SHP77 (cell line): ENCODE data around the gene NDUFA8.

ENCODE experiments used
- DNase-seq, 2 experiments: peaks; one replicate each; lab custom pipeline; 2025; lab: John Stamatoyannopoulos, UW

The NDUFA8 gene

GRCh38 chr9:122134822-122135528 lies 24.6 kb downstream of the NDUFA8 start:
- no peak for DNase-seq

- DNase-seq: no peak
These were observed 25.5 kb downstream of the NDUFA8 start for GRCh38 chr9:122133984-122134535.

DNA sequence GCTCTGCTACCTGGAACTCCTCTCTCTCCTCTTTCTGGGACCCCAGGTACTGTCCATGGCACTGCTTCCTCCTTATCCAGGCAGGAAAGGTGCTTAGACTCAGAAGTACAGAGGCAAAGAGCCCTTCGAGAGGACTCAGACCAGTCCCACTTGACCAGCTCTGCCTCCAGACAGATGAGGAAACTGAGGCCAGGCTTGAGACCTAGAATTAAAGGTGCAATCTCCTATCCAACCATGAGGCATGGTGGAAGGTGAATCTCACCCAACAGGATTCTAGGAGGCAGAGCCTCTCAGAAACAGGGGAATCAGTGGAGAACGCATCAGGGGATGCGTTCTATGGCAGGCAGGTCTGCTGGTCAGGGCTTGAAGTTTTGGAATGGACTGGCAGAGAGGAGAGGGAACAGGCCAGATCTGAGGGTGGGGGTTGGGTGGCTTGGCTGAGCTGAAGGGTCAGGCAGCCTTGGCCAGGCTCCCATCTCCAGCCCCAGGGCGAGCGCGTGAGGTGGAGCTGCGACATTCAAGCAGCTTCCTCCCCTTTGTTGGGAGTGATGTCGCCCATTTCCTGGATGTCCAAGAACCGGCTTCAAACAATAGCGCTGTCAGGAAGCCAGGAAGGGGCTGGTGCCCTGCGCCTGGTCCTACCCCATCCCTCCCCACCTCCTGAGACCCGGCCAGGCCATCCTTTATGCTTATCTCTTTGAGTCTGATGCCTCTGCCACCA lies 26.2 kb downstream of the NDUFA8 start:
- no peak for DNase-seq

- DNase-seq: no peak
These were observed 27.0 kb downstream of the NDUFA8 start for GRCh38 chr9:122132539-122132938.

DNA sequence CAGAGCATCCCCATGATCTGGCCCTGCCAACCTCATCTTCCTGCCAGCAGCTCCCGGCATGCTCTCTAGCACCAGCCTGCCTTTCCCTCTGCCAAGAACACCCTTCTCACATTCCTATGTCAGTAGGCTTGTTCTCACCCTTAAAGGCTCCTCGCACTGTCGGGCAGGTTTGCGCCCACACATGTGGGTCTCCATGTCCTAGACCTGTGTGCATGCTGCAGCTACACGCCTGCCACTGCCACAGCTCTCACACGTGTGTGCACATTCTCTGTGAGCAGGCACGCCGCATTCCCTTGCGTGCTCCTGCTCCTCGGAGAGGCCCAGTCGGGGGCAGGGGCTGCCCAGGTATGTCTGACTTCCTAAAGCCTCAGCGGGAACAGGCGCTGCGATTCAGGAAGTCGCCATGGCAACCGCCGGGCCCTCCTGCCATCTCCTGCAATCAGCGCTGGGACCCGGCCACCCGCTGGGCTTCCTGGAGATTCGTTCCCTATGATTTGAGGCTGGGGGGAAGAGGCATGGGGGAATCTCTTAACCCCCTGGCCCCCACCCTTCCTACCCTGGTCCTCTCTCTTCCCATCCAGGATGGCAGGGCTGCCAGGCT lies 28.1 kb downstream of the NDUFA8 start:
- no peak for DNase-seq

GRCh38 chr9:122130837-122131236 lies 28.7 kb downstream of the NDUFA8 start:
- no peak for DNase-seq

DNA sequence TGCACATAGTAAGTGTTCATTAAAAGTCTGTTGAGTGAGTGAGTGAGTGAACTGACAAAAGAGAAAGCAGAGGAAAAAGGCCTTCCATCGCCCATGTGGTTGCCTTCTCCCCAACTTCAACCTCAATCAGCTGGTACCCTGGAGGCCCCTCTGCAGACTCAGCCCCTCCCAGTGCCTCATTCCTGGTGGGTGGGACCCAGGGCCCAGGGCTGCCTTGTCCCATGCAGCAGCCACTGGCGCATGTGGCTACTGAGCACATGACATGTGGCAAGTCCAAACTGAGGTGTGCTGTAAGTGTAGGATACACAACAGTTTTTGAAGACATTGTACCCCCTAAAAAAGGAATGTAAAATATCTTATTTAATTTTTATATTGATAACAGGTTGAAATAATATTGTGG lies 29.6 kb downstream of the NDUFA8 start:
- DNase-seq: no peak

GRCh38 chr9:122128969-122129343 lies 30.6 kb downstream of the NDUFA8 start:
- no peak for DNase-seq

DNA sequence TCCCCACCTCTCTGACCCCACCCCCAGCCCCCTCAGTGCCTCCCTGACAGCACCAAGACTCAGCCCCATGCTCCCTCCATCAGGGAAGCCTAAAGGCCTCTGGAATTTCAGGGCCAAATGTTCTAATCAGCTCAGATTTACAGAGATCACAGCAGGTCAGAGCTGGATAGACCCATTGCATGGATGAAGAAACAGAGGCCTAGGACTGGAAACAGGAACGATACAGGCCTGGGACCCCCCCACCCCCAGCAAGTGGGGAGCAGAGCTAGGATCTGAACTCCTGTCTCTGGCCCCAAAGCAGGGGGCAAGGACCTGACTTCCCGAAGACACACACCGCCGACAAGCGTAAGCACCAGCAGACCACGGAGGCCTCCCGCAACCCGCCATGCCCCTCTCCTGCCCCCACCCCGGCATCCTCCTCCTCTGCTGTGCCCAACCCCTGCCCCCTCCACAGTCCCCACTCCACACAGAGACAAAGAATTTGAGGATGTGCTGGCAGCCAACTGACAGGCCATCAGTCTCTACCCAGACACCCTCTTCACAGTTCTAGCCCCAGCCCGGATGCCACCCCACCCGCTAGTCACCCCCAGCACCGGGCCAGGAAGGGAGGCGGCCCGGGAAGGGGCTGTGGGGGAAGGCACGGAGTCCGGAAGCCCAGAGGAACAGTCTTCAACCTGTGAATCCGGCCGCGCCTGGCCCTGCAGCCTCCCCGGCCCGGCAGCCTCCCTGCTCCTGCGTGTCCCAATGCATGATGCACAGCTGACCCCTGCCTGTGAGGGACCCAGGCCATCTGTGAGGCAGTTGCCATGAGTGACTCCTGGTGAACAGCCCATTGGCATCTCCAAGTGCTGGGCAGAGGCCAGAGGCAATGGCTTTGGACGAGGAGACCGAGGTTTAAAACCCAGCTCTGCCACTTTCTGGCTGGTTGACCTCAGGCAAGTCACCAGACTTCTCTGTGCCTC lies 31.3 kb downstream of the NDUFA8 start:
- no peak for DNase-seq

DNA sequence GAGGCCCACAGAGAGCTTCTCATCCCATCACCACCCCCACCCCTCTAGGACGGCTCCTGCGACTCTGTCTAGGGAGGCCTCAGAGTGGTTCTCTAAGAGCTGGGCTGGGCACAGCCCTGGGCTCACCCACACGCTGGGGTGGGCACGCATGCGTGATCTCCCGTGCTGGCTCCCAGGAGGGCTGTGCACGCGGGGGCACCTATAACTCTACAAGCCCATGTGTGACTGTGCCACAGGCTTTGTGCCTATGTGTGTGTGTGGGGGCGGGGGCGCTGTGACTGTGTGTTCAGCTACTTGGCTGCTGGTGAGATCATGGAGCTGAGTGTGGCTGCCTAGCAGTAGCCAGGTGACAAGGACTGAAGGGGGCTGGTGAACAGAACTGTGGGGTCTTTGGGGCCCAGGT lies 32.2 kb downstream of the NDUFA8 start:
- DNase-seq: no peak

- DNase-seq: no peak
These were observed 33.0 kb downstream of the NDUFA8 start for GRCh38 chr9:122126331-122127261.

DNA sequence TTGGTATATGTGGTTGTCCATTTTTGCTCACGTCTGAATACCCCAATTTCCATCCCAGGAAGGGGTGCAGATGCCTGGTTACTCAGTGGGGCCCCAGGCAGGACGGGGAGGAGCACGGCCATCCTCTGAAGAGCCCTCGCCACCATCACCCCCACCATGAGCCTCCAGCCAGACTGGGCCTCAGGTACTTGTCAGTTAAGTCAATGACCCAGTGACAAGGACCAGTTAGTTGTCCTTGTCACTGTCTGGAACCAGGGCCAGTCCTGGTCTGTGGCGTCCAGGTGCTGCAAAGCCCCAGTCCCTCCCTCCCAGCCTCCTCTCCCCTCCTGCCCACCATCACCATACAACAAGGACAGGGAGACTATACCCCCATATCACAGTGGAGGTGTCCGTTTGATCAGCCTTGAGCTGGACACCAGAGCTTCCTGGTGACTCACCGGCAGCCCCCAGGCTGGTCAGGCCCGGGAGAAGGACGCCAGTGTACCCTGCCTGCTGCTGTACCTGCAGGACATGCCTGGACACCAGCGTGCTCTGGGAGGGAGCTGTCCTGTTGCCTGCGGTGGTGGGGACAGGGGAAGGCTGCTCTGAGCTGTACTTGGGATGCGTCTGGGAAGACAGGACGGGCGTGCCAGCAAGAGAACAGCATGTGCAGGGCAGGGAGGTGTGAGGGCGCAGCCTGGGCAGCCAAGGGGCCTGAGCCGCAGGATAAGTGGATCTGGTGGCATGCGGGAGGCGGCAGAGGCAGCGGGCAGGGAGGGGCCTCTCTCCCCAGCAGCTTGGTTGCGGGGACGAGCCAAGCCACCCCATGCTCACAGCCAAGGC lies 33.9 kb downstream of the NDUFA8 start:
- no peak for DNase-seq

- peak; percentile 57 to 69 for DNase-seq
These were observed 34.4 kb downstream of the NDUFA8 start for GRCh38 chr9:122125158-122125508.

GRCh38 chr9:122124528-122124927 lies 35.1 kb downstream of the NDUFA8 start:
- no peak for DNase-seq

GRCh38 chr9:122124048-122124447 lies 35.5 kb downstream of the NDUFA8 start:
- no peak for DNase-seq

DNA sequence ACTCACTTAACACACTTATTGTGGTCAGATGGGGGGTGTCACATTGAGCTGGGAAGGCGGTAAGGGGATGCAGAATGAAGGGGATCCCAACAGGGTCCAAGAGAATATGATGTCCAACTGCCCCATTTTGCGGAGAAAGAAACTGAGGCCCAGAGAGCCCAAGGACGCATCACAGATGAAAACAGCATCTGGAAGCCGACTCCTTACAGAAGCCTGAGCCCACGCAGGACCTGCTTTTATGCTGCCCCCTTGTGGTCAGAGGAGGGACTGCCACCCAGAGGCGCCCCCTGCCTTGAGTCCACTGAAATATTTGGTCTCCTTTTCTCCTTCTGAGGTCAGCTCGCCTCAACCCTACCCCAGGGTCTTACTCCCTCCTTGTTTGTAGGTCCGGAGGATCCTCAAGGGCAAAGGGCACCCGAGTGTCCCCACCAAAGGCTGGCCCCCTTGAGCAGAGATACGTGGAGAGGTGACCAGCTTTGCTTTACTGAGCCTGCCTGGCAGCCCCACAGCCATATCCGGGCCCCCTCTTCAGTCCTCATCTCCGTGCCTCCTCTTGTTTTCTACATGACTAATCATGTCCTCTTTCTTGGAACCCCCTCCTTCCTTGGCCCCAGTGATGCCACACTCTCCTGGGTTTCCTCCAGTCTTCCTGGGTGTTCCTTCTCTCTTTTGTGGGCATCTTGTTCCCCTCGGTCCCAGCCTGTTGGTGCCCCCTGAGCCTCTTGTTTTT lies 36.5 kb downstream of the NDUFA8 start:
- peak; percentile 59 to 61 for DNase-seq

- no peak for DNase-seq
These were observed 37.1 kb downstream of the NDUFA8 start for GRCh38 chr9:122122468-122122867.

GRCh38 chr9:122121931-122122330 lies 37.6 kb downstream of the NDUFA8 start:
- no peak for DNase-seq

GRCh38 chr9:122121391-122121790 lies 38.2 kb downstream of the NDUFA8 start:
- DNase-seq: no peak
